ENCODE results near the gene RFT1. TPM values are rescaled to one million over a fixed set of nuclear protein-coding genes. Genes with fewer than 3 reads are reported as not detected.

Gene RFT1
- total RNA-seq (10 to 100 TPM; 21.3 to 23.1 TPM), polyA plus RNA-seq (10 to 100 TPM; 10.8 to 22.0 TPM)
- long read RNA-seq, donor 1, full-length matches to known transcripts = 8 of 8 reads
- long read RNA-seq, donor 1, partial matches to known transcripts = 0 of 8 reads
- long read RNA-seq, donor 1, other reads (novel, unspliced or antisense) = 0 of 8 reads
- long read RNA-seq, donor 2, full-length matches to known transcripts = 3 of 3 reads
- long read RNA-seq, donor 2, partial matches to known transcripts = 0 of 3 reads
- long read RNA-seq, donor 2, other reads (novel, unspliced or antisense) = 0 of 3 reads
- long read RNA-seq, donor 3, full-length matches to known transcripts = 1 of 1 reads
- long read RNA-seq, donor 3, partial matches to known transcripts = 0 of 1 reads
- long read RNA-seq, donor 3, other reads (novel, unspliced or antisense) = 0 of 1 reads
- long read RNA-seq, donor 4 = 0 reads
- long read RNA-seq, donor 5, full-length matches to known transcripts = 11 of 66 reads
- long read RNA-seq, donor 5, partial matches to known transcripts = 55 of 66 reads
- long read RNA-seq, donor 5, other reads (novel, unspliced or antisense) = 0 of 66 reads

- Histone ChIP-seq H3K4me3 (peak within 1 kb of the TSS; percentile 97), H3K9me3 (ENCODE audit: control insufficient read depth in 4 of 4, insufficient read depth in 3 of 4, low read length in 3 of 4) (peaks cover 0 to 2% (median 0%) of the 10 kb centered on the region in 4 donors), H3K9ac (ENCODE audit: insufficient read depth in 1 of 2, low read length in 2 of 2) (peak within 1 kb of the TSS; percentile 96 to 99), H3K4me1 (ENCODE audit: control insufficient read depth in 5 of 5, insufficient read depth in 5 of 5, low read length in 5 of 5) (peaks cover 0 to 24% (median 10%) of the 10 kb centered on the region in 5 donors), H3K27me3 (ENCODE audit: control insufficient read depth in 3 of 3, insufficient read depth in 3 of 3, low read length in 2 of 3) (no peaks in the 10 kb centered on the region), H3K27ac (ENCODE audit: low read depth in 1 of 2, low read length in 1 of 2) (peak within 1 kb of the TSS; percentile 97 to 98), H3K36me3 (ENCODE audit: control insufficient read depth in 4 of 4, insufficient read depth in 4 of 4, low read length in 4 of 4) (peaks cover 0 to 5% (median 1%) of the 10 kb centered on the region in 4 donors)
- no peak for TF ChIP-seq CTCF (IDR thresholded peaks at IDR 0.05; ENCODE audit: control extremely low read depth, extremely low read depth)
- ATAC-seq (ENCODE audit: insufficient read depth, low FRiP score) (peak; percentile 92), DNase-seq (peak; percentile 96 to 98 (median 98))
- WGBS, 2 donors = 1 to 2% methylated on average over 41 of the region's 41 CpGs
These were observed at the start of gene RFT1 for GRCh38 chr3:53130179-53131061. RFT1 (minus strand) TSS chr3:53130435; CDS start chr3:53130400, 35 bp downstream.

- H3K36me3 ChIP-seq (ENCODE audit: control insufficient read depth in 4 of 4, insufficient read depth in 4 of 4, low read length in 4 of 4) = peaks cover 0 to 63% (median 12%) of the 10 kb centered on the region in 4 donors
These were observed 49.3 kb upstream of the RFT1 start for GRCh38 chr3:53179580-53179979.

GRCh38 chr3:53178246-53178645, 48.0 kb upstream of the RFT1 start:
- Histone ChIP-seq H3K27me3 (ENCODE audit: control insufficient read depth in 3 of 3, insufficient read depth in 3 of 3, low read length in 2 of 3) (no peaks in the 10 kb centered on the region), H3K9me3 (ENCODE audit: control insufficient read depth in 4 of 4, insufficient read depth in 3 of 4, low read length in 3 of 4) (no peaks in the 10 kb centered on the region), H3K27ac (ENCODE audit: low read depth in 1 of 2, low read length in 1 of 2) (no peak overlapping the region), H3K4me1 (ENCODE audit: control insufficient read depth in 5 of 5, insufficient read depth in 5 of 5, low read length in 5 of 5) (peaks cover 0 to 2% (median 0%) of the 10 kb centered on the region in 5 donors), H3K4me3 (no peak overlapping the region), H3K36me3 (ENCODE audit: control insufficient read depth in 4 of 4, insufficient read depth in 4 of 4, low read length in 4 of 4) (peaks cover 0 to 65% (median 14%) of the 10 kb centered on the region in 4 donors), H3K9ac (ENCODE audit: insufficient read depth in 1 of 2, low read length in 2 of 2) (no peak overlapping the region)
- DNase-seq (no peak), ATAC-seq (ENCODE audit: insufficient read depth, low FRiP score) (no peak)
- WGBS, 2 donors = 93 to 97% methylated on average over 15 of the region's 15 CpGs
- no peak for TF ChIP-seq CTCF (IDR thresholded peaks at IDR 0.05; ENCODE audit: control extremely low read depth, extremely low read depth)

More at GRCh38 chr3:53179580-53179979, 49.3 kb upstream of the RFT1 start:
- no peak overlapping the region for H3K27ac ChIP-seq (ENCODE audit: low read depth in 1 of 2, low read length in 1 of 2)
- no peaks in the 10 kb centered on the region for H3K9me3 ChIP-seq (ENCODE audit: control insufficient read depth in 4 of 4, insufficient read depth in 3 of 4, low read length in 3 of 4)
- ATAC-seq (ENCODE audit: insufficient read depth, low FRiP score) (no peak), DNase-seq (no peak)
- 93 to 95% methylated on average over 20 of the region's 20 CpGs for WGBS, 2 donors
- H3K9ac ChIP-seq (ENCODE audit: insufficient read depth in 1 of 2, low read length in 2 of 2) = no peak overlapping the region
- no peak overlapping the region for H3K4me3 ChIP-seq
- TF ChIP-seq CTCF (IDR thresholded peaks at IDR 0.05; ENCODE audit: control extremely low read depth, extremely low read depth) = no peak
- no peaks in the 10 kb centered on the region for H3K27me3 ChIP-seq (ENCODE audit: control insufficient read depth in 3 of 3, insufficient read depth in 3 of 3, low read length in 2 of 3)
- H3K4me1 ChIP-seq (ENCODE audit: control insufficient read depth in 5 of 5, insufficient read depth in 5 of 5, low read length in 5 of 5) = peaks cover 0 to 4% (median 0%) of the 10 kb centered on the region in 5 donors

Data from lung (tissue), 16 donors.